ENCODE measurements around the gene TFDP2.

TFDP2 gene

DNA sequence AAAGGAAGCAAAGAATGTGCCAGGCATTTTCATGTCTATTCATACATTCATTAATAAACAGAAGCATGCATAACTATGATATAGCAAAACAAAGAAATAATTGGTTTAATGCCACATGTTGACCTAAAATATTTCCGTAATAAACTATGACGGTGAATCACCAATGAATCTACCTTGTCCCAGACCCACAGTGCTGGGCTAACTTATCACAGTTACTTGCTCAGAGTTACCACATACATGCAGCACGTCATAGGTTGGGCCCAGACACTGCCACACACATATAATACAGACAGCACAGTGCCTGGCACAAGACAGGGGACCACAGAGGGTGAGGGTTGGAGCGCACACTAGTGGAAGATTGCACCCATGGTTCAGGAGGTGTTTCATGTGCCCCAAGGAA is 186.0 kb downstream of the TFDP2 start:
- no peak for DNase-seq (ENCODE audit: low spot score)

GRCh38 chr3:141960731-141961130 is 188.6 kb downstream of the TFDP2 start:
- no peak for DNase-seq (ENCODE audit: low spot score)

DNA sequence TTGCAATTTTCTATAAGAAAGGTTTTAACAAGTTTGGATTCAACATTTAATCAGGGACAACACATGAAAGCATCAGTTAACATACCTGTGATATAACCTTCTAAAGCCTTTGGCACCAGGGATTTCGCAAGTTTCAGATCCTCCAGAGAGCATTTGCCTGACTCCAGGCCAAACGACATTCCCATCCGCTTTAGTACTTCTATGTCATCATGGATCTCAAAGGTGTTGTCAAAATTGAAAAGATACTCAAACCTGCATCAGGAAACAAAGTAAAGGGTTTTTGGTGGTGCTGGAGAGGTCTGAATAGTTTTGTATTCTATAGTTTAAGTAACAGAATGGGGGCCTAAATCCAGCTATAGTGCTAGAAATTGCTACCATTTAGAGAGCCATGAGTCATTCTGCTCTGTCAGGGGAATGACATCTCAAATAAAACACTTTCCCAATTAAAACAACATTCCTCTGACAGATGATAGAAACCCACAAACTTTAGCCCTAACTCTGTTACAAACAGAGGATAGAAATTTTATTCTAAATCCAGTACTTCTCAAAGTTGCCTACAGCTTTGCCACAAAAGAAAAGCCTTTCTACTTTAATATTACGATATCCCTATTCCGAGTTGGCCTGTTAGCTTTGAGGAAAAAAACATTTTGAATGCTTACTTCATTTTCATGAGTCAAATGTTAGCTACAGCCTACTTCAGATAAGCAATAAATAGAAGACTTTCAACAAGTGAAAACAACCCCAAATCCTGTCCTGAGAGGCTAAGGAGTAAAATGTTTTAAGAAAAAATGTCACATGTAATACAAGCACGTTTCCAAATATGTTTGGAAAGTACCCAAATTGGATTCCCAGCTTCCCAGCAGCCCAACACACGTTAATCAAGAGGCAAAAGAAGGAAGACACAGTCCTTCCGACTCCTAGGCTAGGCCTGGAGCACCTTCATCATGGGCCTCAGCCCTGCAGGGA is 189.5 kb downstream of the TFDP2 start:
- no peak for DNase-seq (ENCODE audit: low spot score)

DNA sequence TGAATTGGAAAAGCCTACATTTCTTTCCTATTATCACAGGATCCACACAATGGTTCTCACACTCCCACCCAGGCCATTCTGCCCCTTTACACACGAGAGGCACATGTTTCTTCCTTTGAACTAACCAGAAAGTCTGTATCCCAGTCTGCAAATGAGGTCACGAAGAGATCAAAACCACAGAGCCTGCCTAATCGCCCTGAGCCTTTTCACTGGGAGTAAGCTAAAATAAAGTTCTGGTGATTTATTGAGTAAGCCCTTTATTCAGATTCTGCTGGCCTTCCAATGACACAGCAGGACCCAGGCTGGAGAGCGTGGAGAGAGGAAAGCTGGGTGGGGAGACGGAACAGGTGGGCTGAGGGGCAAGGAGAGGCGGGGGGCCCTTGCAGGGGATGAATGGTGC is 194.2 kb downstream of the TFDP2 start:
- no peak for DNase-seq (ENCODE audit: low spot score)

DNA sequence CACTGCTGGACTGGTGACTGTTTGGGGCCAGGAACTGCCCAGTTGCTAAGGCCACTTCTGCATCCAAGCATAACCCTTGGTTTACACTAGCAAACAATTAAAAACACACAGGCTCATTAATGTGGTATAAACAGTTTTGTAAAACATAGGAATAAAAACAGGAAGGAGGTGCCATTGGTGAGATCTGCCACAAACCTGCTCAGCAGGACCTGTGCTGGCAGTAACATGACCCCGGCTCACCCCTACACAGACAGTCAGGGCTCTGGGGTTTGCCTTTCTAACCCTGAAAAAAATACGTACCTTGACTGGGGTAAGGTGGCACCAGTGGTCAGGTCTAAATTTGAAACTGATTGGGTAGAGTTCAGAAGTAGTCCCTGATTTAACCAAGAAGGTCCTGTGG is 196.7 kb downstream of the TFDP2 start:
- no peak for DNase-seq (ENCODE audit: low spot score)

DNA sequence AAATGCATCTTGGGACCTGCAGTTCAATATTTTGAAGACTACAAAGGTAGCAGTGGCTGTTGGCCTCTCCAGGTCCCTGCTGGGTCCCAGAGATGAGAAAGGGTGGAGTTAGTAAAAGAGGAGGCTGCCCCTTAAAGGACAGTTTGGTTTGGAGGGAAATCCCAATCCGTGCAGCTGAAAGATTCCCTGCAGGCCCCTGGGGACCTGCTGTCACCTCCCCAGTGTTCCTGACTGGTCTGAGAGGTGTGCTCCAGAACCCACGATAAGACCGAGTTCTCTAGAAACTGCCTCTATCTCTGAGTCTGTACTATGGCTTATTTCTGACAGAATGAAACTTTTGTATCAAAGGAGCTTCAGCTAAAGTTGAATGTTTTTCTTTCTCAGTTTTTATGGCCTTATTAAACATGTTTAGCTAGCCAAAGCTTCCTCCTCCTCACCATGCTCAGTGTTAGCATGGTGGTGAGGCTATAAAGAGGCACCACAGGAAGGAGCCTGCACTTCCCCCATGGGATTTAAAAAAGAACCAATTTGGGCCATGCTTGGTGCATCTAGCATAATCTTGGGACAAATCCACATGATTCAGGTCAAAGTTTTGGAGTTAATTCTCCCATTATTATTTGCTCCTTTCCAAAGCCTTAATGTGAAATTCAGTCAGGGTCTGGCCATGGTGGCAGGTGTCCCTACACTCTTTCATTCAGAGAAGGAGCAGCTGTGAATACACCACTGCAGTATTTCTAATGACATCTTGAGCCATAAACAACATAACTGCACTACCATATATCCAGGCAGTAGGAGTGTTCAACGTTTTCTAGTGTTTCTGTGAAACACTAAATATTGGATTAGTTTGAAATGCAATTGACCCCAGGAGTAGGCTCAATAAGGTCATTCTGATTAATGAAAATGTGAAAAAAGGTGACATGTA is 198.5 kb downstream of the TFDP2 start:
- no peak for DNase-seq (ENCODE audit: low spot score)

DNA sequence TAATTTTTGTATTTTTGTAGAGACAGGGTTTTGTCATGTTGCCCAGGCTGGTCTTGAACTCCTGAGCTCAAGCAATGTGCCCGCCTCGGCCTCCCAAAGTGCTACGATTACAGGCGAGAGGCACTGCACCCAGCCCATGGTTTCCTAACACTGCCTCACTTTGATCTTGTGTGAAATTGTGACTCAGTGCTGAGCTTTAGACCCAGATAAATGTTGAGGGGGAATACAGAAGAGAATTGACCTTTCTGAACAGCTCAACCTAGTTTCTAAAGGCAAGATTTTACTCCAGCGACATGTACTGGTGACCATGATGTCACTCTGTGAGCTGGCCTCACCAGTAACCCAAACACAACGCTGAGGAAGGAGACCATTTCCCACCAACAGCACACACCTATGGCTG is 199.4 kb downstream of the TFDP2 start:
- DNase-seq (ENCODE audit: low spot score): no peak

- DNase-seq (ENCODE audit: low spot score): no peak
Measured at GRCh38 chr3:141949399-141949798, 199.9 kb downstream of the TFDP2 start.

- DNase-seq (ENCODE audit: low spot score): peak; percentile 12
Measured at GRCh38 chr3:141945726-141946485, 203.4 kb downstream of the TFDP2 start.

DNA sequence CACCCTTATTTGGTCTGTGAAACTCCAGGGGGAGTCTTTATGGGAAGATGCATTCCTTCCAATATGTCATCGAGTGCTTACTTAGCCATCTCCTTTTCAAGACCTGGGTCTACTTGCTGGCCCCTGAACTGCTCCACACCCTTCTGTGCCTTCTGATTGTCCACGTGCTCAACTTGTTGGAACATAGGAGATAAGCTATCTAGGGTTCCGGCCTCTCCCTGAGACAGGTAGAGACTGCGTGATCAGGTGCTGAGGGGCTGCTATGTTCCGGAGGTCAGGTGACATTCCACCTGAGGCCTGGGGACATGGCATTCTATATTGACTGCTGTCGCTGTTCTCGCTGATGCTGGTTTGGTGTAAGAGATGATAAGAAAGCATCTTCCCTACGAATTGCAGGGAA is 207.3 kb downstream of the TFDP2 start:
- no peak for DNase-seq (ENCODE audit: low spot score)

GRCh38 chr3:141941093-141941492 is 208.3 kb downstream of the TFDP2 start:
- DNase-seq (ENCODE audit: low spot score): no peak

- DNase-seq (ENCODE audit: low spot score): peak; percentile 26
Measured at GRCh38 chr3:141940194-141940776, 209.1 kb downstream of the TFDP2 start.

- no peak for DNase-seq (ENCODE audit: low spot score)
Measured at GRCh38 chr3:141939759-141940158, 209.6 kb downstream of the TFDP2 start.

DNA sequence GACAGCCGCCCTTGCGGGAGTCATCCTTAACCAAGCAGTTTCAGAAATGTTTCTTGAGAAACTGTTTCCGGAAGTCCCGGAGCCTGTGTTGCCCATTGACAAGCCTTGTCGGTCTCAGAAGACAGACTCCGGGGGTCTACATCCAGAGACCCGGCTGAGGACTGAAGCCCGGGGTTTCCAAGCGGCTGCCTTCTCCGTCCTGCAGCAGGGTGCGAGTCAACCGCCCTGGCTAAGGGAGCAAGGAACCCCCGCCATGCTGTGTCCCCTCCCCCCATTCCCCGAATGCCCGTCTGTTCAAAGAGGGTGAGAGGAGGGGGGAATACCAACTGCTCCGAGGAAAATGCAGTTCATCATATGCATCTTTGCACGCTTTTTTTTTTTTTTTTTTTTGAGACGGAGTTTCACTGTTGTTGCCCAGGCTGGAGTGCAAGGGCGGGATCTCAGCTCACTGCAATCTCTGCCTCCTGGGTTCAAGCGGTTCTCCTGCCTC is 211.3 kb downstream of the TFDP2 start:
- no peak for DNase-seq (ENCODE audit: low spot score)

DNA sequence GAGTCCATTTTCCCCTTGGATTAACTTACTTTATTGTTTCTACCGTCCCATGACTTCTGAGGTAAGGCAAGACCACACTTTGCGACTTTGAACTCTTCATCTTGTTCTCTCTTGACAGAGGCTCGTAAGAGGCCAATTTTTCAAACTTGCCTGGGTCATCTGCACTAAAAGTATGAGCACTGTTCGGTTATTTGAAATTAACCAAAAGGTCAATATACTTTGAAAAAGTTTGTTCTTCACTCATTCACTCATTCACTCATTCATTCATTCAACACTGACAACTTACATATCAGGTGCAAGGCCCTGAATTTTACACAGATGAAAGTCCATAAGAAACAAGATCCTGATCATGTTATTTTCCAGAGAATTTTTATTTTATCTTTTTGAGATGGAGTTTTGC is 215.0 kb downstream of the TFDP2 start:
- DNase-seq (ENCODE audit: low spot score): no peak

- no peak for DNase-seq (ENCODE audit: low spot score)
Measured at GRCh38 chr3:141933421-141934300, 215.7 kb downstream of the TFDP2 start.

GRCh38 chr3:141930801-141931200 is 218.5 kb downstream of the TFDP2 start:
- no peak for DNase-seq (ENCODE audit: low spot score)

DNA sequence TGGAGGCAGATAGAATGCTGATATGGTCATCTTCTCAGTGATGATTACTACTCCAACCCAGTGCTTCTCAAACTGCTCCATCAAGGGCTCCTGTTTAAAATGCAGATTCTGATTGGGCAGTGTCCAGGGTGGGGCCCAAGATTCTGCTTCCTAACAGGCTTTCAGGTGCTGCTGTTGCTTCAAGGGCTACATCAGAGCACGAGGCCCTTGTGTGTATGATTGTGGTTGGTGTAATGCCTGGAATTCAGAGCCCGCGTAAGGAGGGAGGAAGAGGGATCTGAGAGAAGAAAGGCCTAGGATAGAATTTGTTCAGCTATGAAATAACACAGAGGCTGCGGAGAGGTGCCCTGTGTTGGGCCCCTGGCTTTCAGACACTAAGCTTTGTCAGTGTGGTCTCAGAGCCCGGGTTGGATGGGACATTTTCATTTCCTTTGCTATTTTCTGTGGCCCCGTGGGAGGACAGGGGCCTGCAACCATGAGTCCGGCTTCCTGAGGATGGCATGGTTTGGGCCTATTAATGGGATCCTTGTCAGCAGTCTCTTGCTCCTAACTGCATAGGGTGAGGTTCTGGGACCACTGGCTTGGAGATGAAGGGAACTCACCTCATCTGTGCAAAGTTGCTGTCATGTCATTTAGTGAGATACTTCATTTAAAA is 219.9 kb downstream of the TFDP2 start:
- DNase-seq (ENCODE audit: low spot score): no peak

DNA sequence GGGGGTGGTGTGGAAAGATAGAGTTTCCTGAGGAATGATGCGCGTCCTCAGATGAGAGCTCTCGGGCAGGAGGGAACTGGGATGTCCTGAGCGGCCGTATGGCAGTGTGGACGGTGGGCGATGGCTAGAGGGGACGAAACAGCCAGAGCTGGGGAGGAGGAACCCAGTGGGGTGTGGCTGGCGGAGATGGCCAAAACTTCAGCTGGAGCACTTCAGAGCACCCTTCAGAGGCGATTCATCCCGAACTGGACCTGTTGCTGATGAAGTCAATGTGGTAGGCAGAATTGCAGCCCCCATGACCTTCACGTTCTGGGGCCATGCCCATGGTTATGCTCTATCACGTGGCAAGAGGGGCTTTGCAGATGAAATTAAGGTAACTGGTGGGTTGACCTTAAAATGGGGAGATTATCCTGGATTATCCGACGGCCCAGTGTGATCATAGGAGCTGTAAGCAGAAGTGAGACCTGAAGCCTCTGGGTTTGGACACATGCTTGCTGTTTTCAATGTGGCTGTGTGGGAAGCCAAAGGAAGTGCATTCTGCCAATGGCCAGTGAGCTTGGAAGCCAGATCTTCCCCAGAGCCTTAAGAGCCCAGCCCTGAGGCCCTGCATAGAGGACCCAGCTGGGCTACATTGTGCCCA is 220.6 kb downstream of the TFDP2 start:
- no peak for DNase-seq (ENCODE audit: low spot score)

All from globus pallidus (tissue), 1 donor.